Chondrocyte (in vitro differentiated cells): ENCODE measurements around the gene HOXD13. TPM values are rescaled to one million over a fixed set of nuclear protein-coding genes. Genes with fewer than 3 reads are reported as not detected.

ENCODE experiments used
- DNase-seq: peaks from one replicate; pipeline ENCODE4 v3.0.0; 2021; ENCODE audit warnings: mixed read lengths, low spot score
- H3K27ac Mint-ChIP-seq: one replicate; pipeline ENCODE4 v1.8.0; 2021; ENCODE audit warnings: mild to moderate bottlenecking, moderate library complexity, mixed read lengths; ENCODE audit not compliant: unreplicated experiment
- H3K27me3 Mint-ChIP-seq: 2 replicates; pipeline ENCODE4 v1.8.0; 2021; ENCODE audit warnings: low read depth, mixed read lengths
- H3K36me3 Mint-ChIP-seq: 2 replicates; pipeline ENCODE4 v1.8.0; 2021; ENCODE audit warnings: low read depth, mixed read lengths
- H3K4me1 Mint-ChIP-seq: 2 replicates; pipeline ENCODE4 v1.8.0; 2021; ENCODE audit warnings: low read depth, mild to moderate bottlenecking, mixed read lengths
- H3K4me3 Mint-ChIP-seq: one replicate; pipeline ENCODE4 v1.8.0; 2021; ENCODE audit warnings: mild to moderate bottlenecking, moderate library complexity, mixed read lengths; ENCODE audit not compliant: unreplicated experiment
- H3K9me3 Mint-ChIP-seq: 2 replicates; pipeline ENCODE4 v1.8.0; 2021; ENCODE audit warnings: low read depth, mixed read lengths
- total RNA-seq: library from RNA; stranded (reverse); gene quantifications from 3 replicates; pipeline ENCODE4 v1.2.1, GENCODE V29; 2021
- TF ChIP-seq, protein P1 (sequence below): fragments of 200-600 bp; sonication (generic); IDR thresholded peaks from 2 replicates; pipeline ENCODE4 v1.5.0; 2021; ENCODE audit warnings: antibody characterized with exemption, mild to moderate bottlenecking, moderate library complexity

Gene HOXD13
- total RNA-seq, 1 donor from 2014 or later: not detected

DNA sequence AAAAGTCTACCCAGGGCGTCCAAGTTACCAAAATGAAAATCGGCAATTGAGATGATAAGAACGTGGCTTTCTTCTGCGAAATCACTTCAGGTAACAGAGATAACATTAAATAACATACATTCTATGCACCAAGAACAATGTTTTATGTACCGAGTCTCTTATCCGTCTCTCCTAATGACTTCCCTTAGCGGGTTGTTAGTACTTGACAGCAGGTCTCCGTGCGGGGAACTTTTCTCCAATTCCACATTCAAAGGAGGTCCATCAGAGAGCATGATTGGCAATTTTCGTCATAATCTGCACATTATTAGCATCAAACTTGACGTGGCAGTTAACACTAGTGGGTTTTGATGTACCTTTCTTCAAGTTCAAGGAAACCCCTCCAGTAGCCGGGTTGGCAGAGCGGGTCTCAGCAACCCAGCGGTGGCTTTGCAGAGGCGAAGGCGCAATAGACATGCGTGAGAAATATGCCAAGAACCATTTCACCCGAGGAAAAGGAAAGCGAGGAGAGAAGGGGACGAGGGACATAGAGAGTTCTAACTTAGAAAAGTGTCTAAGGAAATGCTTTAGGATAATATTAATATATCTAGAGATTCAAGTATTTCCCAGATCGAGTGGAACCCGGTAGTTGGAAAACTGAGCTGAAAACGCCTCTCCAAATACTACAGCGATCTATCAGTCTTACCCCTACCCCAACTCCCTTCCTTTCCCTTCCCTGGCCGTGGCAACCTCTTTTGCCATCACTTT, 13.8 kb upstream of the HOXD13 start:
- Mint-ChIP-seq H3K27me3 (peaks cover 73% of the 10 kb centered on the region), H3K4me1 (peaks cover 21% of the 10 kb centered on the region), H3K36me3 (peaks cover 8% of the 10 kb centered on the region), H3K4me3 (peak overlapping the region; percentile 55), H3K27ac (no peak overlapping the region), H3K9me3 (no peaks in the 10 kb centered on the region)
- TF ChIP-seq, protein P1, sequence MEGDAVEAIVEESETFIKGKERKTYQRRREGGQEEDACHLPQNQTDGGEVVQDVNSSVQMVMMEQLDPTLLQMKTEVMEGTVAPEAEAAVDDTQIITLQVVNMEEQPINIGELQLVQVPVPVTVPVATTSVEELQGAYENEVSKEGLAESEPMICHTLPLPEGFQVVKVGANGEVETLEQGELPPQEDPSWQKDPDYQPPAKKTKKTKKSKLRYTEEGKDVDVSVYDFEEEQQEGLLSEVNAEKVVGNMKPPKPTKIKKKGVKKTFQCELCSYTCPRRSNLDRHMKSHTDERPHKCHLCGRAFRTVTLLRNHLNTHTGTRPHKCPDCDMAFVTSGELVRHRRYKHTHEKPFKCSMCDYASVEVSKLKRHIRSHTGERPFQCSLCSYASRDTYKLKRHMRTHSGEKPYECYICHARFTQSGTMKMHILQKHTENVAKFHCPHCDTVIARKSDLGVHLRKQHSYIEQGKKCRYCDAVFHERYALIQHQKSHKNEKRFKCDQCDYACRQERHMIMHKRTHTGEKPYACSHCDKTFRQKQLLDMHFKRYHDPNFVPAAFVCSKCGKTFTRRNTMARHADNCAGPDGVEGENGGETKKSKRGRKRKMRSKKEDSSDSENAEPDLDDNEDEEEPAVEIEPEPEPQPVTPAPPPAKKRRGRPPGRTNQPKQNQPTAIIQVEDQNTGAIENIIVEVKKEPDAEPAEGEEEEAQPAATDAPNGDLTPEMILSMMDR: no peak
- DNase-seq: no peak

DNA sequence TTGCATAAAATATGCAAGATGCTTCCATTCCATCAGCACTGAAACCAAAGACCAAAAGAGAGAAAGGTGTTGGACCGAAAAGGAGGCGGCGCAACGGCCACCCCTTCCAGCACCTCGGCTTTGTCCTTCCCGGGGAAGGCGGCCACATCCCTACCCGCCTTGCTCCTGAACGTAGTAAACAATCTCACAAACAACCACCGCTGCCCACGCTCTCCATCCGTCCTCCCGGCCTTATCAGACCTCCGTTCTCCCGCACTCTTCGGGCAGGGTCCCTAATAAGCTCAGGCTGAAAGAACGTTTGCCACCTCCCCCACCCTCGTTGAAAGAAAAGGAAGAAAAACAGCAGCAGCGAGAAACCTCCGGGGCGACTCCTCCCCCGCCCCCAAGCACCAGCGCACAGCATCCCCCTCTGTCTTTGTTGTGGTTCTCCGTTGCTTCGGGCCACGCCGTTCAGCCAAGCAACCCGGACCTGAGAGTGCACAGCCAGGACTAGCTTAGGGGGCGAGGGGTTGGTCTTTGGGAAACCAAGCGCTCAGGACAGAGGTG, 13.2 kb upstream of the HOXD13 start:
- H3K27me3 Mint-ChIP-seq: peaks cover 75% of the 10 kb centered on the region
- peaks cover 8% of the 10 kb centered on the region for H3K36me3 Mint-ChIP-seq
- peaks cover 22% of the 10 kb centered on the region for H3K4me1 Mint-ChIP-seq
- TF ChIP-seq, protein P1: no peak
- H3K4me3 Mint-ChIP-seq: peak overlapping the region; percentile 55
- no peaks in the 10 kb centered on the region for H3K9me3 Mint-ChIP-seq
- no peak overlapping the region for H3K27ac Mint-ChIP-seq
- no peak for DNase-seq

DNA sequence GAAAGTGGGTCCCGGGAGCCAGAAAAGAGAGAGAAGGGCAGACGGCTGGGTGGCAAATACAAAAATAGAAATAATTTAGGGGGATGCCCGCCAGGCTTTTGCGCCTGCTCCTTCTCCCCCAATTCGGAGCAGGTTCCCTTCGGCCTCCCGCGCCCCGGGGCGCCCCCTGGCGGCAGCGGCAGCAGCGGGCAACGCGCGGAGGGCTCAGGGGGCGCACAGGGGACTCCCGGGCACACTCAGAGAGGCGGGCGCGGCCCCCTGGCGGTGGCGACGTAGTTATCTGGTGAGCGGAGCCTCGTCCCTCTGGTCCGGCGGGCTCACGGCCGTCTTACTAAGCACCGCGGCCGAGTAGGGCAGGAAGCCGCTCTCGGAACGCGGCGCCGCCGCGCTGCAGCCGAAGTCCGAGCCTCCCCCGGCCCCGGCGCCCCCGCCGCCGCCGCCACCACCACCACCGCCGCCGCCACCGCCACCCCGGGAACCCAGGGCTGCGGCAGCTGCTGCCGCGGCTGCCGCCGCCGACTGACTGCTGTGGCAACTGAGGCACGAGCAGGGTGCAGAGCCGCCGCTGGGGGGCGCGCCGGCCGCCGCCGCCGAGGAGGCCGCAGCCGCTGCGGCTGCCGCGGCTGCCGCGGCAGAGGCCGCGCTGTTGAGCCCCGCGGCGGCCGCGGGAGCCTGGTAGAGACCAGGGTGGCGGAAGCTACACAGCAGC, 12.5 kb upstream of the HOXD13 start:
- TF ChIP-seq, protein P1: peak; percentile 82
- peaks cover 75% of the 10 kb centered on the region for H3K27me3 Mint-ChIP-seq
- no peak for DNase-seq
- H3K27ac Mint-ChIP-seq: no peak overlapping the region
- H3K4me1 Mint-ChIP-seq: peaks cover 27% of the 10 kb centered on the region
- H3K36me3 Mint-ChIP-seq: peaks cover 8% of the 10 kb centered on the region
- H3K9me3 Mint-ChIP-seq: no peaks in the 10 kb centered on the region
- H3K4me3 Mint-ChIP-seq: peak overlapping the region; percentile 55

DNA sequence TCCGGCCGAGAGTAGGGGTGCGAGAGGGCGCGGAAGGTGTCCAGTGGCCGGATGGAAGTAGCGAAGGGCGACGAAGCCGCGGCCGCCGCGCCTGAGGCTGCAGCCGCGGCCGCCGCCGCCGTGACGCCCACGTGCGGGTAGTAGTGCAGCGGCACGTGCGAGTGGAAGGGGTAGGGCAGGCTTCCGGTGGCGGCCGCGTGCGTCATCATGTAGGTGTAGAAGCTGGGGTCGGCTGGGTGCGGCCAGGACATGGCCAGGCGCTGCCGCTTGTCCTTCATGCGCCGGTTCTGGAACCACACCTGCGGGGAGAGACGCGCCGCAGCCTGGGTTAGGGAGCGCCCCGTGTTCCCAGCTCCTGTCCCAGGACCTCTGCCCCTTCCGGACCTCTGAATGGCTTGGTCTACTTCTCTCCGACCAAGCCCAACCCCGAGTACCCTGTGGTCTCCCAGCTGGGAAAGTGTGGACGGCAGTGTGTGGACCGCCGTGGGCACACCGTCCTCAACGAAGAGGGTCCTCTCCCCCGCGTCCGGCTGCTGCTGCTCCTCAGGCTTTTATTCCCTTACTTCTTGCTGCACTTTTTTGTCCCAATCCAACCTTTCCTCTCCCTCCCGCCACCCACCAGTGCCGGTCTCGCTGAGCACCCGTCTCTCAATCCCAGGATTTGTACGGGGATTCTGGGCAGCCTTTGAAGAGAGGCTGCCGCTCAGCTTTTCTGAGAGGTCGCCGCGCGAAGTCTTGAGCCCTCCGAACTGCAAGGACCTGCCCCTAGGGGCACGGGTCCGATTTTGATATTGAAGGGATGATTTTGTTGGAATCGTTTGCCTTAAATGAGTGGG, 11.8 kb upstream of the HOXD13 start:
- H3K9me3 Mint-ChIP-seq: no peaks in the 10 kb centered on the region
- peak overlapping the region; percentile 41 for H3K4me3 Mint-ChIP-seq
- DNase-seq: no peak
- H3K36me3 Mint-ChIP-seq: peaks cover 6% of the 10 kb centered on the region
- H3K27ac Mint-ChIP-seq: no peak overlapping the region
- TF ChIP-seq, protein P1: no peak
- peaks cover 27% of the 10 kb centered on the region for H3K4me1 Mint-ChIP-seq
- H3K27me3 Mint-ChIP-seq: peaks cover 73% of the 10 kb centered on the region
